ENCODE results near the gene CCDC102A.
"Not testable (repeated sequence)": the region's sequence is repeated elsewhere in the genome, so short reads cannot be mapped to it uniquely, and the experiment has no call there.

CCDC102A gene

GRCh38 chr16:57570301-57571070 is 34.1 kb upstream of the CCDC102A start:
- H3K27ac Mint-ChIP-seq, result no peak overlapping the region
- H3K36me3 Mint-ChIP-seq (ENCODE audit: low read depth), result peaks cover 20% of the 10 kb centered on the region
- peaks cover 5% of the 10 kb centered on the region for H3K9me3 Mint-ChIP-seq
- H3K4me1 Mint-ChIP-seq (ENCODE audit: low read depth), result peaks cover 19% of the 10 kb centered on the region
- H3K4me3 Mint-ChIP-seq, result no peak overlapping the region
- H3K27me3 Mint-ChIP-seq, result no peaks in the 10 kb centered on the region

DNA sequence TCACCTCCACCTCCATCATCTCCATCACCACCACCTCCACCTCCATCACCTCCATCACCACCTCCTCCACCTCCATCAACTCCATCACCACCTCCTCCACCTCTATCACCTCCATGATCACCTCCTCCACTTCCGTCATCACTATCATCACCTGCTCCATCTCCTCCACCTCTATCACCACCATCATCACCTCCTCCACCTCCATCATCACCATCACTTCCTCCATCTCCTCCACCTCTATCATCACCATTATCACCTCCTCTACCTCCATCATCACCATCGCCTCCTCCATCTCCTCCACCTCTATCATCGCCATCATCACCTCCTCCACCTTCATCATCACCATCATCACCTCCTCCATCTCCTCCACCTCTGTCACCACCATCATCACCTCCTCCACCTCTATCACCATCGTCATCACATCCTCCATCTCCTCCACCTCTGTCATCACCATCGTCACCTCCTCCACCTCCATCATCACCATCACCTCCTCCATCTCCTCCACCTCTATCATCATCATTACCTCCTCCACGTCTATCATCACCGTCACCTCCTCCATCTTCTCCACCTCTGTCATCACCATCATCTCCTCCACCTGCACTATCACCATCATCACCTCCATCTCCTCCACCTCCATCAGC is 33.1 kb upstream of the CCDC102A start:
- Mint-ChIP-seq H3K4me3 (no peak overlapping the region), H3K36me3 (ENCODE audit: low read depth) (peaks cover 20% of the 10 kb centered on the region), H3K9me3 (peaks cover 5% of the 10 kb centered on the region), H3K4me1 (ENCODE audit: low read depth) (peaks cover 18% of the 10 kb centered on the region), H3K27me3 (no peaks in the 10 kb centered on the region), H3K27ac (peak overlapping the region; percentile 30)

DNA sequence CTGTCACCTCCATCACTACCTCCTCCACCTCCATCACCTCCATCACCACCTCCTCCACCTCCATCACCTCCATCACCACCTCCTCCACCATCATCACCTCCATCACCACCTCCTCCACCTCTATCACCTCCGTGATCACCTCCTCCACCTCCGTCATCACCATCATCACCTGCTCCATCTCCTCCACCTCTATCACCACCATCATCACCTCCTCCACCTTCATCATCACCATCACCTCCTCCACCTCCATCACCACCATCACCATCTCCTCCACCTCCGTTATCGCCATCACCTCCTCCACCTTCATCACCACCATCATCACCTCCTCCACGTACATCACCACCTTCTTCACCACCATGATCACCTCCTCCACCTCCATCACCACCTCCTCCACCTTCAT is 32.4 kb upstream of the CCDC102A start:
- Mint-ChIP-seq H3K36me3 (ENCODE audit: low read depth) (peaks cover 20% of the 10 kb centered on the region), H3K4me1 (ENCODE audit: low read depth) (peaks cover 11% of the 10 kb centered on the region)
- H3K27me3 Mint-ChIP-seq, H3K9me3 Mint-ChIP-seq, H3K4me3 Mint-ChIP-seq, H3K27ac Mint-ChIP-seq: not testable (repeated sequence)

GRCh38 chr16:57568173-57568678 is 31.9 kb upstream of the CCDC102A start:
- H3K27ac Mint-ChIP-seq, result no peak overlapping the region
- H3K4me3 Mint-ChIP-seq, result no peak overlapping the region

GRCh38 chr16:57567691-57568090 is 31.3 kb upstream of the CCDC102A start:
- Mint-ChIP-seq H3K36me3 (ENCODE audit: low read depth) (peaks cover 20% of the 10 kb centered on the region), H3K27ac (no peak overlapping the region)

More at GRCh38 chr16:57568173-57568678, 31.9 kb upstream of the CCDC102A start:
- Mint-ChIP-seq H3K27me3 (no peaks in the 10 kb centered on the region), H3K4me1 (ENCODE audit: low read depth) (peaks cover 6% of the 10 kb centered on the region), H3K9me3 (peaks cover 5% of the 10 kb centered on the region), H3K36me3 (ENCODE audit: low read depth) (peaks cover 20% of the 10 kb centered on the region)

DNA sequence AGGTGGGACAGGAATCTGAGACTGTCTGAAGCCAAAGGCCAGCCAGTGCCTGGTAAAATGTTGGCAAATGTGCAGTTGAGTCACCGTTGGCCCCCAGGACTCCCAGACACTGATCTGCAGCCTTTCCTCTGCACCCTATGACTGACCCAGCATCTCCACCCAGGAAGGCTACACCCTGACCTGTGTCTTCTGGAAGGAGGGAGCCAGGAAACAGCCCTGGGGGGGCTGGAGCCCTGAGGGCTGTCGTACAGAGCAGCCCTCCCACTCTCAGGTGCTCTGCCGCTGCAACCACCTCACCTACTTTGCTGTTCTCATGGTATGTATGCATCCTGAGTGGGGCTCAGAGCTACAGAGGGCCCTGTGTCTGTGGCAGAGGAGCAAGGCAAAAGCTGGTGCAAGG is 30.1 kb upstream of the CCDC102A start:
- no peaks in the 10 kb centered on the region for H3K27me3 Mint-ChIP-seq
- H3K27ac Mint-ChIP-seq, result no peak overlapping the region
- H3K36me3 Mint-ChIP-seq (ENCODE audit: low read depth), result peaks cover 21% of the 10 kb centered on the region

More at GRCh38 chr16:57567691-57568090, 31.3 kb upstream of the CCDC102A start:
- no peak overlapping the region for H3K4me3 Mint-ChIP-seq
- H3K9me3 Mint-ChIP-seq, result peaks cover 5% of the 10 kb centered on the region
- H3K27me3 Mint-ChIP-seq, result no peaks in the 10 kb centered on the region
- peaks cover under 1% of the 10 kb centered on the region for H3K4me1 Mint-ChIP-seq (ENCODE audit: low read depth)

DNA sequence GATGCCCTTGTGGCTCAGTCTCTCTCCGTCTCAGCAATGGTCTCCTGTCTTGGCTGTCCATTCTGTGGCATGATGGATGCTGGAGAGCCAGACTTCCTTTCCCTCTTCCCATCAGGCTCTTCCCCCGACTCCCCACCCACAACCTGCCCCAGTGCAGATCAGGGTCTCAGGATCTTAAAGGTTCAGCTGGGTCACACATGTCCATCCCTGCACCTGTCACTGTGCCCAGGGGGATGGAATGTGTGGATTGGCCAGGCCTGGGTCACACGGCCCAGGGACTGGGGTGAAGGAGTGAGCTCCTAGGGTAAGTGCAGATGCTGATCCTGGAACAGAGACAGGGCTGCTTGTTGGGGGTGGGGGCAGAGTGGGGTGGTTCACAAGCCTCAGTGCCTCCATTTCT is 29.1 kb upstream of the CCDC102A start:
- H3K4me3 Mint-ChIP-seq, result no peak overlapping the region
- H3K27ac Mint-ChIP-seq, result no peak overlapping the region
- no peaks in the 10 kb centered on the region for H3K27me3 Mint-ChIP-seq
- H3K4me1 Mint-ChIP-seq (ENCODE audit: low read depth), result no peaks in the 10 kb centered on the region
- peaks cover 11% of the 10 kb centered on the region for H3K9me3 Mint-ChIP-seq
- peaks cover 27% of the 10 kb centered on the region for H3K36me3 Mint-ChIP-seq (ENCODE audit: low read depth)

More for the DNA sequence above, 30.1 kb upstream of the CCDC102A start:
- Mint-ChIP-seq H3K4me1 (ENCODE audit: low read depth) (no peaks in the 10 kb centered on the region), H3K9me3 (peaks cover 6% of the 10 kb centered on the region), H3K4me3 (no peak overlapping the region)

DNA sequence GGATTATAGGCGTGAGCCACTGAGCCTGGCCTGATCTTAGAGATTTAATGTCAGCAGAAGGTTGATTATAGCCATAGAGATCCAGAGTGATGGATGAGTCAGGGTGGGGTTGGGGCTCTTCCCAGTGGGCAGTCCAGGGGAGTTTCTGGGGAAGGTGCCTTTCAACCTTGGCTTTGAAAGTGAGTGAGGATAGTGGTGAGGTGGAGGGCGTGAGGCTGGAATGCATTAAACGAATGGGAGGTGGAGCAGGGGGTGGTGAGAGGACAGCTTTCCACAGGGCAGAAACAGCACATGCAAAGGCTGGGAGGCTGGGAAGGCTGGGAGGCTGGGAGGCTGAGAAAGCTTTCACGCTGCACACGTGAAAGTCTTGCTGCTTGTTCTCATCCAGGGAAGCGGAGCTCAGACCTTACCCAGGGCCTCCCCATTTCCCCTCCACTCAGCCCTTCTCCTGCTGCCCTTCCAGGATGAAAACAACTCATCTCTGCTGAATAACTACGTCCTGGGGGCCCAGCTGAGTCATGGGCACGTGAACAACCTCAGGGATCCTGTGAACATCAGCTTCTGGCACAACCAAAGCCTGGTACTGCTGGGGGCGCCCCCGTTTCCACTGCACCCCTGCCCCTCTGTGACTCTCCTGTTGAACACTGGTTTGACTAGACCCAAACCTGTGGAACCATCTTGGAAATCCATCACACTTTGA is 28.4 kb upstream of the CCDC102A start:
- H3K4me3 Mint-ChIP-seq, result no peak overlapping the region
- H3K4me1 Mint-ChIP-seq (ENCODE audit: low read depth), result no peaks in the 10 kb centered on the region
- H3K9me3 Mint-ChIP-seq, result peaks cover 16% of the 10 kb centered on the region
- H3K27ac Mint-ChIP-seq, result no peak overlapping the region
- H3K36me3 Mint-ChIP-seq (ENCODE audit: low read depth), result peaks cover 29% of the 10 kb centered on the region
- H3K27me3 Mint-ChIP-seq, result no peaks in the 10 kb centered on the region

DNA sequence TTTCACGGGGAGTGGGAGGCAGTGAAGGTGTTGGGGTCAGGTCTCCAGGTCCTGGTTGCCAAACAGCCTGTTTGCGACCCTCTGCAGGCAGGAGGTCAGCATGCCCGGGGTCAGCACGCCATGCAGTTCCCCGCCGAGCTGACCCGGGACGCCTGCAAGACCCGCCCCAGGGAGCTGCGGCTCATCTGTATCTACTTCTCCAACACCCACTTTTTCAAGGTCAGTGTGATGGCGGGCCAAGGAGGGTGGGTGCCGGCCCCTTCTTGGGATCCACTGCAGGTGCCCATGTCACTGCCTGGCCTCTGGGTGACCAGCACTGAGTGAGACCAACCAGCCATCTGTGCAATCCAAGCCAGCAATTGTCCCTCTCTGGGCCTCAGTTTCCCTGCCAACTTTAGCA is 27.4 kb upstream of the CCDC102A start:
- peaks cover 11% of the 10 kb centered on the region for H3K9me3 Mint-ChIP-seq
- no peaks in the 10 kb centered on the region for H3K27me3 Mint-ChIP-seq
- no peaks in the 10 kb centered on the region for H3K4me1 Mint-ChIP-seq (ENCODE audit: low read depth)
- peaks cover 23% of the 10 kb centered on the region for H3K36me3 Mint-ChIP-seq (ENCODE audit: low read depth)
- H3K27ac Mint-ChIP-seq, result no peak overlapping the region
- no peak overlapping the region for H3K4me3 Mint-ChIP-seq

DNA sequence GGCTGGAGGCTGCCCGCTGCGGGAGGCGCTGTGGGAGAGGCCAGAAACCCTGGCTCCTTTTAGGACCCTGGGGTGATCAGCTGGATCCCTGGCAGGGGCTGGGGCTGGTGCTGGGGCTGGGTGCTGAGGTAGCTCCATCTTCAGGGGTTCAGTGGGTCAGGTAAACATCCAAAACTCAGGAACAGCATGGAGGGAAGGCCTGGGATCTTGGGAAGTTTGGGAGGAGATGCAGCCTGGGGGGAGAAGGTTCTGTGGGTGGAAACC is 27.0 kb upstream of the CCDC102A start:
- Mint-ChIP-seq H3K4me3 (no peak overlapping the region), H3K36me3 (ENCODE audit: low read depth) (peaks cover 22% of the 10 kb centered on the region), H3K27me3 (no peaks in the 10 kb centered on the region), H3K27ac (no peak overlapping the region), H3K9me3 (peaks cover 11% of the 10 kb centered on the region), H3K4me1 (ENCODE audit: low read depth) (no peaks in the 10 kb centered on the region)

- Mint-ChIP-seq H3K27me3 (no peaks in the 10 kb centered on the region), H3K9me3 (peaks cover 11% of the 10 kb centered on the region), H3K4me3 (no peak overlapping the region), H3K4me1 (ENCODE audit: low read depth) (no peaks in the 10 kb centered on the region), H3K27ac (no peak overlapping the region), H3K36me3 (ENCODE audit: low read depth) (peaks cover 16% of the 10 kb centered on the region)
Observed at GRCh38 chr16:57562669-57563486, 26.5 kb upstream of the CCDC102A start.

DNA sequence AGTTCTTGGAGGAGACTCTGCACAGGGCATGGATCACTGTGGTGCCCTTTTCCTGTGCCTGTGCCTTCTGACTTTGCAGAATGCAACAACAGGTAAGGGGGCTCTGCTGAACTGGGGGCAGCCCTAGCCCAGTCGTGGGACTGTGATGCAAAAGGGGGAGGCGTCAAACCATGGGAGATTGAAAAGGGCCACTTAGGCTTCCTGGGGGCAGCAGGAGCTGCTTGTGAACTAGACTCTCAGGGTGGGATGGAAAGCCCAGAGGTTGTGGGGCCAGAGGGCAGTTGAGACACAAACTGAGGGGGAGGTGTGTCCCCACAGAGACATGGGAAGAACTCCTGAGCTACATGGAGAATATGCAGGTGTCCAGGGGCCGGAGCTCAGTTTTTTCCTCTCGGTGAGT is 25.7 kb upstream of the CCDC102A start:
- Mint-ChIP-seq H3K36me3 (ENCODE audit: low read depth) (peaks cover 16% of the 10 kb centered on the region), H3K4me3 (no peak overlapping the region), H3K4me1 (ENCODE audit: low read depth) (peaks cover 8% of the 10 kb centered on the region), H3K27me3 (no peaks in the 10 kb centered on the region), H3K9me3 (peaks cover 11% of the 10 kb centered on the region), H3K27ac (no peak overlapping the region)

- Mint-ChIP-seq H3K4me1 (ENCODE audit: low read depth) (peaks cover 23% of the 10 kb centered on the region), H3K27me3 (no peaks in the 10 kb centered on the region)
Observed at GRCh38 chr16:57559072-57559790, 22.9 kb upstream of the CCDC102A start.

DNA sequence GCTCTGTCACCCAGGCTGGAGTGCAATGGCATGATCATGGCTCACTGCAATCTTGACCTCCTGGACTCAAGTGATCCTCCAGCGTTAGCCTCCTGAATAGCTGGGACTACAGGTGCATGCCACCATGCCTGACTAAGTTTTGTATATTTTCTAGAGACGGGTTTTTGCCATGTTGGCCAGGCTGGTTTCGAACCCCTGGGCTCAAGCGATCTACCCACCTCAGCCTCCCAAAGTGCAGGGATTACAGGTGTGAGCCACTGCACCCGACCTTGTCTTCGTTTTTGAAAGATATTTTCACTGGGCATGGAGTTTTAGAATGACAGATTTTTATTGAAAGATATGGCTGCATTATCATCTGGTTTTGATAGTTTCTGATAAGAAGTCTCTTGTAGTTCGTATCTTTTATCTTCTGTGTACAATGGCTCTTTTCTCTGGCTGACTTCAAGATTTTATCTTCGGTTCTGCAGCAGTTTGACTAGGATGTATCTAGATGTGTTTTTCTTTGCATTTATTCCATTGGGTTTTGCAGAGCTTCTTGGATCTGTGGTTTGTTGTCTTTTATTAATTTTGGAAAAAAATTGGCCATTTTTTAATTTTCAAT is 20.7 kb upstream of the CCDC102A start:
- Mint-ChIP-seq H3K36me3 (ENCODE audit: low read depth) (peaks cover 27% of the 10 kb centered on the region), H3K4me3 (no peak overlapping the region), H3K27me3 (no peaks in the 10 kb centered on the region), H3K9me3 (peaks cover 16% of the 10 kb centered on the region), H3K4me1 (ENCODE audit: low read depth) (peaks cover 23% of the 10 kb centered on the region), H3K27ac (no peak overlapping the region)

More at GRCh38 chr16:57559072-57559790, 22.9 kb upstream of the CCDC102A start:
- peaks cover 27% of the 10 kb centered on the region for H3K36me3 Mint-ChIP-seq (ENCODE audit: low read depth)
- H3K27ac Mint-ChIP-seq, result no peak overlapping the region
- H3K4me3 Mint-ChIP-seq, result no peak overlapping the region
- H3K9me3 Mint-ChIP-seq, result peaks cover 16% of the 10 kb centered on the region
